ENCODE data around the gene CTSA. TPM values are rescaled to one million over a fixed set of nuclear protein-coding genes. Genes with fewer than 3 reads are reported as not detected.

Gene CTSA
- total RNA-seq, 3 donors from 2014 or later: 42.0 to 136 (median 55.6) TPM

- no peak for DNase-seq (ENCODE audit: low spot score in 2 of 2)
- H3K36me3 ChIP-seq: no peaks in the 10 kb centered on the region
These were observed 39.6 kb upstream of the CTSA start for GRCh38 chr20:45851501-45851900.

DNA sequence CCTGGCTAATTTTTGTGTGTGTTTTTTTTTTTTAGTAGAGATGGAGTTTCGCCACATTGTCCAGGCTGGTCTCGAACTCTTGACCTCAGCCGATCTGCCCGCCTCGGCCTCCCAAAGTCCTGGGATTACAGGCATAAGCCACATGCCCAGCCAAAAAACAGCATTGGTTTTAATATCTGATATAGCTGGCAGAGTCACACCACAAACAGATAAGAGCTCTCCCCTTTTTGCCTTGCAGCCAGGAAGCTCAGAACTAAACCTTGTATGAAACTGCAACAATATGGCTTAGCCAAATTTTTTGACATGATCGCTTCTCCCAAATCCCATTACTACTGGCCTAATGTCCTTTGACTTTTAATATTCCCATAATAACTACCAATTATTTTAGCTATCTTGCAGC is 38.8 kb upstream of the CTSA start:
- Histone ChIP-seq H3K27me3 (no peaks in the 10 kb centered on the region), H3K4me1 (peaks cover 0 to 12% of the 10 kb centered on the region in 2 donors), H3K36me3 (no peaks in the 10 kb centered on the region), H3K4me3 (no peak overlapping the region), H3K27ac (no peak overlapping the region), H3K9me3 (no peaks in the 10 kb centered on the region)
- intact Hi-C loops (cut with DNase I; ENCODE audit: low total_unique reads): no loop called here
- DNase-seq (ENCODE audit: low spot score in 2 of 2): no peak
- TF ChIP-seq POLR2AphosphoS5 (IDR thresholded peaks at IDR 0.05) (no peak), POLR2A (IDR thresholded peaks at IDR 0.05) (no peak)
- TF ChIP-seq, protein P1, sequence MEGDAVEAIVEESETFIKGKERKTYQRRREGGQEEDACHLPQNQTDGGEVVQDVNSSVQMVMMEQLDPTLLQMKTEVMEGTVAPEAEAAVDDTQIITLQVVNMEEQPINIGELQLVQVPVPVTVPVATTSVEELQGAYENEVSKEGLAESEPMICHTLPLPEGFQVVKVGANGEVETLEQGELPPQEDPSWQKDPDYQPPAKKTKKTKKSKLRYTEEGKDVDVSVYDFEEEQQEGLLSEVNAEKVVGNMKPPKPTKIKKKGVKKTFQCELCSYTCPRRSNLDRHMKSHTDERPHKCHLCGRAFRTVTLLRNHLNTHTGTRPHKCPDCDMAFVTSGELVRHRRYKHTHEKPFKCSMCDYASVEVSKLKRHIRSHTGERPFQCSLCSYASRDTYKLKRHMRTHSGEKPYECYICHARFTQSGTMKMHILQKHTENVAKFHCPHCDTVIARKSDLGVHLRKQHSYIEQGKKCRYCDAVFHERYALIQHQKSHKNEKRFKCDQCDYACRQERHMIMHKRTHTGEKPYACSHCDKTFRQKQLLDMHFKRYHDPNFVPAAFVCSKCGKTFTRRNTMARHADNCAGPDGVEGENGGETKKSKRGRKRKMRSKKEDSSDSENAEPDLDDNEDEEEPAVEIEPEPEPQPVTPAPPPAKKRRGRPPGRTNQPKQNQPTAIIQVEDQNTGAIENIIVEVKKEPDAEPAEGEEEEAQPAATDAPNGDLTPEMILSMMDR (IDR thresholded peaks at IDR 0.05): no peak

More at GRCh38 chr20:45851501-45851900, 39.6 kb upstream of the CTSA start:
- peaks cover 0 to 12% of the 10 kb centered on the region in 2 donors for H3K4me1 ChIP-seq
- intact Hi-C loops (cut with DNase I; ENCODE audit: low total_unique reads): no loop called here
- H3K27me3 ChIP-seq: no peaks in the 10 kb centered on the region
- no peak overlapping the region for H3K4me3 ChIP-seq
- H3K9me3 ChIP-seq: no peaks in the 10 kb centered on the region
- TF ChIP-seq POLR2A (IDR thresholded peaks at IDR 0.05): no peak
- TF ChIP-seq POLR2AphosphoS5 (IDR thresholded peaks at IDR 0.05): no peak
- TF ChIP-seq, protein P1 (IDR thresholded peaks at IDR 0.05): no peak
- H3K27ac ChIP-seq: no peak overlapping the region

- no peak overlapping the region for H3K27ac ChIP-seq
- no peaks in the 10 kb centered on the region for H3K9me3 ChIP-seq
- no peaks in the 10 kb centered on the region for H3K36me3 ChIP-seq
- no peaks in the 10 kb centered on the region for H3K27me3 ChIP-seq
- TF ChIP-seq, protein P1 (IDR thresholded peaks at IDR 0.05): no peak
- TF ChIP-seq POLR2AphosphoS5 (IDR thresholded peaks at IDR 0.05) (no peak), POLR2A (IDR thresholded peaks at IDR 0.05) (no peak)
- DNase-seq (ENCODE audit: low spot score in 2 of 2): no peak
- no peak overlapping the region for H3K4me3 ChIP-seq
- intact Hi-C loops (cut with DNase I; ENCODE audit: low total_unique reads): no loop called here
- peaks cover 0 to 17% of the 10 kb centered on the region in 2 donors for H3K4me1 ChIP-seq
These were observed 37.7 kb upstream of the CTSA start for GRCh38 chr20:45853484-45853883.

- peak within 1 kb of the TSS; percentile 81 to 86 for H3K27ac ChIP-seq
- H3K4me1 ChIP-seq: peaks cover 0 to 17% of the 10 kb centered on the region in 2 donors
- peak; percentile 88 to 97 for DNase-seq (ENCODE audit: low spot score in 2 of 2)
- H3K36me3 ChIP-seq: no peaks in the 10 kb centered on the region
- no peaks in the 10 kb centered on the region for H3K27me3 ChIP-seq
- H3K9me3 ChIP-seq: no peaks in the 10 kb centered on the region
- peak within 1 kb of the TSS; percentile 78 to 92 (median 88) for H3K4me3 ChIP-seq
- TF ChIP-seq POLR2AphosphoS5 (IDR thresholded peaks at IDR 0.05) (peak; percentile 6 to 73 (median 29)), POLR2A (IDR thresholded peaks at IDR 0.05) (peak; percentile 10)
- TF ChIP-seq, protein P1 (IDR thresholded peaks at IDR 0.05): no peak
- intact Hi-C loops (cut with DNase I; ENCODE audit: low total_unique reads): no loop called here
These were observed 33.8 kb upstream of the CTSA start, which contains the start of the genes ACOT8 and ZSWIM3 for GRCh38 chr20:45857114-45857881. TSS of gene ACOT8 (minus strand) at chr20:45857392. CDS start at chr20:45857315, 77 bp downstream. TSS of gene ZSWIM3 (plus strand) at chr20:45857614. CDS start at chr20:45857826, 212 bp downstream.

DNA sequence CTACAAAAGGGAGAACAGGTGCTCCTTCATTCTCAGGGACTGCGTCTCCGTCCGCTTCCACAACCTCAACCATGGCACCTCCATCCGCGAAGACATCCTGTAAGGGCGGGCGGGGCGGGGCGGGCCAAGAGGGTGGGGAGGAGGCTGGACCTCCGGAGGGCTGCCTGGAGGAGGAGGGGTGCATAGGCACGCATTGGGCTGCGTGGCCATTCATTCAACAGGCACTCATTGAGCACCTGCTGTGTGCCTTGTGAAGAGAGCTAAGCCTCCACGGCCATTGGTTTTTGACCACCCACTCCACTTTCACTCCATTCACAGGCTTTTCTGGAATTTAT is 33.3 kb upstream of the CTSA start:
- Histone ChIP-seq H3K4me3 (peak overlapping the region; percentile 78 to 92 (median 88)), H3K9me3 (no peaks in the 10 kb centered on the region), H3K27ac (peak overlapping the region; percentile 81 to 86), H3K36me3 (no peaks in the 10 kb centered on the region), H3K27me3 (no peaks in the 10 kb centered on the region), H3K4me1 (peaks cover 0 to 17% of the 10 kb centered on the region in 2 donors)
- TF ChIP-seq POLR2A (IDR thresholded peaks at IDR 0.05): no peak
- TF ChIP-seq, protein P1 (IDR thresholded peaks at IDR 0.05): no peak
- TF ChIP-seq POLR2AphosphoS5 (IDR thresholded peaks at IDR 0.05): no peak
- intact Hi-C loops (cut with DNase I; ENCODE audit: low total_unique reads): no loop called here
- no peak for DNase-seq (ENCODE audit: low spot score in 2 of 2)
